BLaER1 treated with 17β-estradiol and CSF1 and Interleukin-3, amounts not matched to agents 10 nM and 100 nM (cell line): Measurements from ENCODE around the gene MPND.

Source experiments
- H3K27ac ChIP-seq, 11 experiments: shearing (Covaris generic); formaldehyde crosslinking; 2 replicates each; pipeline ENCODE4 v1.8.1; 2022
- H3K27me3 ChIP-seq, 11 experiments: shearing (Covaris generic); formaldehyde crosslinking; 2 replicates each; pipeline ENCODE4 v1.8.1; 2022
- H3K36me3 ChIP-seq, 11 experiments: shearing (Covaris generic); formaldehyde crosslinking; 2 replicates each; pipeline ENCODE4 v1.8.1; 2022
- H3K4me1 ChIP-seq, 10 experiments: shearing (Covaris generic); formaldehyde crosslinking; 2 replicates each; pipeline ENCODE4 v1.8.1; 2022
- H3K4me2 ChIP-seq, 11 experiments: shearing (Covaris generic); formaldehyde crosslinking; 2 replicates each; pipeline ENCODE4 v1.8.1; 2022
- H3K4me3 ChIP-seq, 10 experiments: shearing (Covaris generic); formaldehyde crosslinking; 2 replicates each; pipeline ENCODE4 v1.8.1; 2022
- H3K9ac ChIP-seq, 11 experiments: shearing (Covaris generic); formaldehyde crosslinking; 2 replicates each; pipeline ENCODE4 v1.8.1; 2022
- H3K9me3 ChIP-seq, 11 experiments: shearing (Covaris generic); formaldehyde crosslinking; replicated peaks in 1 of 11; 2 replicates each; pipeline ENCODE4 v1.8.1; 2022
- H4K20me1 ChIP-seq, 11 experiments: shearing (Covaris generic); formaldehyde crosslinking; 2 replicates each; pipeline ENCODE4 v1.8.1; 2022
- Cebpa-rat ChIP-seq, 11 experiments: shearing (Covaris generic); IDR thresholded peaks; 2 replicates each; pipeline ENCODE4 v1.8.1; 2022

Gene MPND

GRCh38 chr19:4365791-4366665 lies 22.7 kb downstream of the MPND start:
- H3K4me1 ChIP-seq: peaks cover 39 to 58% (median 56%) of the 10 kb centered on the region in 10 experiments
- peaks cover 56 to 99% (median 86%) of the 10 kb centered on the region in 11 experiments for H4K20me1 ChIP-seq
- TF ChIP-seq Cebpa-rat (IDR thresholded peaks at IDR 0.05): no peak
- H3K27me3 ChIP-seq: no peaks in the 10 kb centered on the region
- peak overlapping the region in 10 of 11 experiments; percentile 4 to 48 (median 28); a peak in 9 of 22 replicates for H3K9ac ChIP-seq
- H3K4me3 ChIP-seq: no peak overlapping the region
- H3K27ac ChIP-seq: peak overlapping the region in 8 of 11 experiments; percentile 6 to 47 (median 24); a peak in 8 of 22 replicates
- H3K36me3 ChIP-seq: peaks cover 55 to 74% (median 60%) of the 10 kb centered on the region in 11 experiments
- H3K9me3 ChIP-seq: no peaks in the 10 kb centered on the region
- peak overlapping the region in 6 of 11 experiments; percentile 3 to 42 (median 26); a peak in 10 of 22 replicates for H3K4me2 ChIP-seq

DNA sequence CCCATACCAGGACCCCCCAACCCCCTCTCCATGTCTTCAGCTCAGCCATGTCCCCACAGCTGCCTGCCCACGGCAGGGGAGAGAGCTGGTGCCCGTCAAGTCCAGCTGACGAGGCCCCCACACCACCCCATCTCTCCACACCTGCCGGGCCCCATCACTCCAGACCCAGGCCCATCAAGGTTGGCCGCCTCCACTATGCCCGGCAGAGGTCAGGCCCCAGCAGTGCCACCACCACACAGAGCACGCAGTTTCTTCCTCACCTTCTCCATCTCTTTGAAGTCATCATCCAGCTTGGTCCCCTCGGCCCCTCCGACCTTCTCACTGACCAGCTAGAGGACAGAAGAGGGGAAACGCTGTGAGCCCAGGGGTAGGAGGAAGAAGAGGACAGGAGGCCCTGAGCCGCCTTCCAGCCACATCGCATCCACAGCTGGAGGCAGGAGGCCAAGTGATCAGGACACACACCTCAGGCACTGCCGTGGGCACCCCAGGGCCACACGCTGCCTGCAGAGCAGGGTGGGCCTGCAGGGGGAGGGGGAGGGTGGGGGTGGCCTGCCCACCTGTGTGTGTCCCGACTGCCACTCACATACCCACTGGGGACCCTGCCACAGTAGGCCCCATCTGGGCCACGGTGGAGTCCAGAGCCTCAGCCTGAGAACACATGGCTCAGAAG lies 23.4 kb downstream of the MPND start:
- TF ChIP-seq Cebpa-rat (IDR thresholded peaks at IDR 0.05): no peak
- H4K20me1 ChIP-seq: peaks cover 62 to 99% (median 93%) of the 10 kb centered on the region in 11 experiments
- no peaks in the 10 kb centered on the region for H3K27me3 ChIP-seq
- peak overlapping the region in 8 of 11 experiments; percentile 3 to 100 (median 98); a peak in 8 of 22 replicates for H3K4me2 ChIP-seq
- H3K9me3 ChIP-seq: no peaks in the 10 kb centered on the region
- H3K36me3 ChIP-seq: peaks cover 48 to 74% (median 56%) of the 10 kb centered on the region in 11 experiments
- peak overlapping the region in 9 of 11 experiments; percentile 6 to 80 (median 48); a peak in 9 of 22 replicates for H3K9ac ChIP-seq
- H3K27ac ChIP-seq: peak overlapping the region in 6 of 11 experiments; percentile 11 to 92 (median 88); a peak in 7 of 22 replicates
- H3K4me3 ChIP-seq: no peak overlapping the region
- peaks cover 47 to 66% (median 64%) of the 10 kb centered on the region in 10 experiments for H3K4me1 ChIP-seq

DNA sequence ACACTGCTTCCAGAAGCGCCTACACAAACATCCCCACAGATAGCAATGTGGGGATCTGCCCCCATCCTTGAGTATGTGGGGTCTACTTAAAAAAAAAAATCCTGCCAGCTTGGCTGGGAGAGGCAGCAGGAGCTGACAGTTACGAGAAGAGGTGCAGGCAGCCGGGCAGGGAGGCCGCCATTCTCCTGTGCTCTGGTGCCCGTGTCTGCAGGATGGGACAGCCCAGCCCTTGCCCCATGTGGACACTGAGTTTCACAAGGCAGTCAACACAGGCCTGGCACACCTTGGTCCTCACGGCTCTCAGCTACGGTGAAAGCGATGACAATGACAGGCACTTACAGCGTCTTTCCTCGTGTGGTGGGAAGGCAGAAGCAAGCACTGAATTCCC lies 24.0 kb downstream of the MPND start:
- Histone ChIP-seq H3K27ac (peak overlapping the region in 9 of 11 experiments; percentile 81 to 92 (median 86); a peak in 14 of 22 replicates), H3K4me1 (peaks cover 52 to 71% (median 69%) of the 10 kb centered on the region in 10 experiments), H3K9ac (peak overlapping the region in 9 of 11 experiments; percentile 14 to 80 (median 76); a peak in 13 of 22 replicates), H3K27me3 (no peaks in the 10 kb centered on the region), H4K20me1 (peaks cover 68 to 99% (median 93%) of the 10 kb centered on the region in 11 experiments), H3K4me2 (peak overlapping the region; percentile 96 to 100 (median 99)), H3K9me3 (no peaks in the 10 kb centered on the region), H3K4me3 (no peak overlapping the region; a peak in 1 of 20 replicates), H3K36me3 (peaks cover 43 to 74% (median 56%) of the 10 kb centered on the region in 11 experiments)
- TF ChIP-seq Cebpa-rat (IDR thresholded peaks at IDR 0.05): no peak

DNA sequence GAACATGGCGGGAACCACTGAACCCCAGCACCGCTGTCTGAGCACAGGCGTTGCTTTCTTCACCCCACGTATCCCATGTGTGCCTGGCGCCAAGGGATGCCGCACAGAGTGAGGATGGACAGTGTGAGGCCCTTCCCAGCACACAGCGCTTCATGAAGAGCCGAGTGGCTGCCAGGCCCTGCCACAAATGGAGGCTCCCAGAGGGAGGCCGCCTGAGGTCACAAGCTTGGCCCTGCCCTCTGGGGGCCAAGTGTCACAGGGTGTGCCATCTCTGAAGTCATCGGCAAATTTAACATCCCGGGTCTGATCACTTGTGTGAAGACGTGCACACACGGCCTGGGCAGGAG lies 24.4 kb downstream of the MPND start:
- Histone ChIP-seq H3K9me3 (no peaks in the 10 kb centered on the region), H3K36me3 (peaks cover 39 to 73% (median 56%) of the 10 kb centered on the region in 11 experiments), H4K20me1 (peaks cover 72 to 99% (median 93%) of the 10 kb centered on the region in 11 experiments), H3K4me3 (peak overlapping the region in 5 of 10 experiments; percentile 23 to 57 (median 33); a peak in 7 of 20 replicates), H3K9ac (peak overlapping the region; percentile 47 to 80 (median 78); a peak in 20 of 22 replicates), H3K27me3 (no peaks in the 10 kb centered on the region), H3K27ac (peak overlapping the region; percentile 12 to 92 (median 86); a peak in 21 of 22 replicates), H3K4me2 (peak overlapping the region; percentile 96 to 100 (median 99)), H3K4me1 (peaks cover 57 to 75% (median 73%) of the 10 kb centered on the region in 10 experiments)
- TF ChIP-seq Cebpa-rat (IDR thresholded peaks at IDR 0.05): no peak

DNA sequence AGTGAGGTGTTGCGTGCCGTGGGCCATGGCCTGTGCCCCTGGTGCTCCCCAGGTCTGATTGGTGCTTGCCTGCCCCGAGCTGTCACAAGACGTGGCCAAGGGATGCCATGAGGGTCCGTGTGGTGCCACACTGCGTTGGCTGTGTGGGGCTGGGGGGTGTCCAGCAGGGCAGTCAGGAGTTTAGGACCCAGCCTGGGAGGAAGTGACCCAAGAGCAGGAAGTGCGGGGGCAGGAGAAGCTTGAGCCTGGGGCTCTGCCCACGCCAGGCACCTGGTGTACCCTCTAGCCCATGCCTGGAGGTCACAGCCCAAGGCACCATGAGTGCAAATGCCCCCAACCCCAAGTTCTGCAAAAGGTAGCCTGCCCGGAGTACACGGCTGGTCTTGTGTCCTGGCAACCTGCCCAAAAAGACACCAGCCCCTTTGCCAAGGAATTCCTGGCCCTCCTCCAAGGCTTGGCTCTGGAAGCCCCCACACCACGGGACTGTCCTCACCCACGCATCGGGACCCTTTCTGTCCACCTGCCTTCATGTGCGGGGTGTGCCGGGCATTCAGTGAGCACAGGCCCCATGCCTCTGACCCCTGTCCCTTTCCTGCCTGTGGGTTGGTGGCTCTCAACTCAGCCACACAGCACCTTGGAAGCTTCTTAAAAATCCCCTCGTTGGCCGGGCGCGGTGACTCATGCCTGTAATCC lies 24.9 kb downstream of the MPND start:
- Histone ChIP-seq H3K9ac (peak overlapping the region; percentile 47 to 80 (median 78); a peak in 20 of 22 replicates), H3K4me1 (peaks cover 62 to 81% (median 78%) of the 10 kb centered on the region in 10 experiments), H3K4me3 (peak overlapping the region in 7 of 10 experiments; percentile 23 to 57 (median 33); a peak in 10 of 20 replicates), H3K36me3 (peaks cover 34 to 72% (median 52%) of the 10 kb centered on the region in 11 experiments), H3K9me3 (no peaks in the 10 kb centered on the region), H3K27me3 (no peaks in the 10 kb centered on the region), H4K20me1 (peaks cover 77 to 99% (median 93%) of the 10 kb centered on the region in 11 experiments), H3K27ac (peak overlapping the region; percentile 12 to 92 (median 86); a peak in 21 of 22 replicates), H3K4me2 (peak overlapping the region; percentile 96 to 100 (median 99))
- TF ChIP-seq Cebpa-rat (IDR thresholded peaks at IDR 0.05): no peak

DNA sequence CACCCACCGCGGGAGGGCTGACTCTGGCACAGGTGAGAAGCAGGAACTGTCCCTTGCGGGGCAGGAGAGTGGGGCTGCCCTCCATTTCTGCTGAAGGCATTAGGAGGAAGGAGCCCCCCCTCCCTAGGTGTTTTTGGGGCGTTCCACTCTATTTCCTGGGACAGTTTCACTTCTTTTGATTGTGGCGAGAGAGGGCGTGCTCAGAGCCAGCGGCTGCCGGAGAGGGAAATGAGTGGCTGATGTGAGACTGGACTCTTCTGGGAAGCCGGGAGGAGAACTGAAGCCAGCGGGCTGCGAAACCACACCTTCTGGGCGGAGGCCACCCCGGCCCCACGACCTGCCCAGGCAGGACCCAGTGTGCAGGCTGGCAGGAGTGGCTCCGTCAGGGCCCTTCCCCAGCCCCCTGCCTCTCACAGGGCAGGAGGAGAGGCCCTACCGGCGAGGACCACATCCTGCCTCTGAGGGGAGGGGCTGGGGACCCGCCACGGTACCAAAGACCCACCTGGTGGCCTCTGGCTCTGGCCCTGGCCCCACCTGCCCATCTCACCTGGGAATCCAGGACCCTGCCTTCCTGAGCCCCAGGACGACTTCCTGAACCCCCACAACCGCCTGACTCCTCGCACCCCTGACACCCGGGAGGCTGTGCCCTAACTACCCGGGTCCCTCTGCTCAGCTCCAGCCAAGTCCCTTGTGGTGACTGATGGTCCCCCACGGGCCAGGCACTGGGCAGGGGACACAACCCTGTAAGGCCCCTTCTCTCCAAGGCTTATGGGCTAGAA lies 25.9 kb downstream of the MPND start:
- peak overlapping the region; percentile 67 to 92 (median 86) for H3K27ac ChIP-seq
- peak overlapping the region; percentile 63 to 82 (median 78) for H3K9ac ChIP-seq
- H3K9me3 ChIP-seq: no peaks in the 10 kb centered on the region
- H3K4me1 ChIP-seq: peaks cover 72 to 91% (median 89%) of the 10 kb centered on the region in 10 experiments
- peak overlapping the region; percentile 96 to 100 (median 99) for H3K4me2 ChIP-seq
- H3K36me3 ChIP-seq: peaks cover 23 to 61% (median 41%) of the 10 kb centered on the region in 11 experiments
- H4K20me1 ChIP-seq: peaks cover 84 to 99% (median 94%) of the 10 kb centered on the region in 11 experiments
- H3K27me3 ChIP-seq: no peaks in the 10 kb centered on the region
- TF ChIP-seq Cebpa-rat (IDR thresholded peaks at IDR 0.05): no peak
- H3K4me3 ChIP-seq: peak overlapping the region; percentile 42 to 66 (median 50)

GRCh38 chr19:4369888-4370260 lies 26.5 kb downstream of the MPND start:
- H3K4me2 ChIP-seq: peak overlapping the region; percentile 96 to 100 (median 99)
- no peaks in the 10 kb centered on the region for H3K27me3 ChIP-seq
- no peak for TF ChIP-seq Cebpa-rat (IDR thresholded peaks at IDR 0.05)
- no peaks in the 10 kb centered on the region for H3K9me3 ChIP-seq
- peaks cover 20 to 56% (median 36%) of the 10 kb centered on the region in 11 experiments for H3K36me3 ChIP-seq
- H3K4me3 ChIP-seq: peak overlapping the region; percentile 42 to 66 (median 50)
- peaks cover 90 to 100% (median 98%) of the 10 kb centered on the region in 11 experiments for H4K20me1 ChIP-seq
- peaks cover 78 to 97% (median 94%) of the 10 kb centered on the region in 10 experiments for H3K4me1 ChIP-seq
- peak overlapping the region; percentile 63 to 82 (median 78) for H3K9ac ChIP-seq
- H3K27ac ChIP-seq: peak overlapping the region; percentile 67 to 92 (median 86)
